GM12878 (cell line): ENCODE results near the gene IRF1. TPM values are rescaled to one million over a fixed set of nuclear protein-coding genes. Genes with fewer than 3 reads are reported as not detected.

Source experiments
- ATAC-seq: fragments of 200-7000 bp; cut with Tn5 transposase; 3 replicates; pipeline ENCODE4 v1.9.1; 2020; ENCODE audit warnings: mild to moderate bottlenecking, moderate library complexity
- BruUV-seq: library from RNA; stranded (reverse); fragments of 400-500 nt; replicated peaks from 2 replicates; lab custom pipeline; 2021; lab: Mats Ljungman, UMichigan
- CTCF ChIA-PET: fragments of 300-600 bp; sonication (Branson Sonifier 250); formaldehyde crosslinking; extraction: SDS; loops from one replicate; lab custom pipeline; 2021; ENCODE audit warnings: inconsistent platforms; lab: Yijun Ruan, JAX
- POLR2A ChIA-PET: fragments of 350-600 bp; formaldehyde crosslinking; extraction: SDS; loops from one replicate; lab custom pipeline; 2021; ENCODE audit warnings: inconsistent platforms; lab: Charles Lee
- RAD21 ChIA-PET: fragments of 300-600 bp; sonication (Branson Sonifier 250); formaldehyde crosslinking; loops from one replicate; lab custom pipeline; 2023; ENCODE audit warnings: antibody characterized with exemption; ENCODE audit not compliant: unreplicated experiment; lab: Charles Lee
- SMC1A ChIA-PET: fragments of 300-600 bp; sonication (Branson Sonifier 250); formaldehyde crosslinking; loops from one replicate; lab custom pipeline; 2023; ENCODE audit not compliant: unreplicated experiment, uncharacterized antibody; lab: Charles Lee
- DNase-seq: peaks from one replicate; pipeline ENCODE4 v3.0.0-alpha.2; 2011; ENCODE audit warnings: low read depth, low spot score
- FAIRE-seq: peaks from 3 replicates; lab custom pipeline; 2011; peaks lifted over from hg19 to GRCh38; lab: Jason Lieb, UNC
- H2AFZ ChIP-seq: 2 replicates; pipeline ENCODE4 v1.6.0; 2011; ENCODE audit warnings: low read depth, low read length, control low read depth; ENCODE audit not compliant: control insufficient read depth
- H3K27ac ChIP-seq: 2 replicates; pipeline ENCODE4 v1.5.1; 2011; ENCODE audit warnings: control low read depth; ENCODE audit not compliant: control insufficient read depth, insufficient read depth
- H3K27me3 ChIP-seq, 2 experiments: replicated peaks in 1 of 2; 2 replicates each; pipeline versions ENCODE4 v1.6.0 to v1.6.1; 2011; ENCODE audit warnings: low read length in 1 of 2; ENCODE audit not compliant: control insufficient read depth in 2 of 2, insufficient read depth in 2 of 2
- H3K36me3 ChIP-seq, 2 experiments: 2 replicates each; pipeline ENCODE4 v1.5.1; 2011; ENCODE audit warnings: low read length in 1 of 2; ENCODE audit not compliant: control insufficient read depth in 2 of 2, insufficient read depth in 2 of 2
- H3K4me1 ChIP-seq: 2 replicates; pipeline ENCODE4 v1.6.1; 2011; ENCODE audit warnings: mild to moderate bottlenecking, low read length, moderate library complexity, mixed read lengths; ENCODE audit not compliant: control insufficient read depth, insufficient read depth
- H3K4me2 ChIP-seq: 2 replicates; pipeline ENCODE4 v1.6.0; 2011; ENCODE audit warnings: control low read depth; ENCODE audit not compliant: control insufficient read depth, insufficient read depth
- H3K4me3 ChIP-seq: fragments of 200-600 bp; sonication (generic); 2 replicates; pipeline ENCODE4 v1.5.1; 2016
- H3K79me2 ChIP-seq: 2 replicates; pipeline ENCODE4 v1.6.0; 2011; ENCODE audit warnings: low read length; ENCODE audit not compliant: control insufficient read depth, insufficient read depth
- H3K9ac ChIP-seq: 2 replicates; pipeline ENCODE4 v1.8.0; 2011; ENCODE audit warnings: low read length, control low read depth, mixed read lengths; ENCODE audit not compliant: control insufficient read depth, insufficient read depth
- H3K9me3 ChIP-seq: replicated peaks from 3 replicates; pipeline ENCODE4 v1.5.1; 2011; ENCODE audit warnings: mild to moderate bottlenecking, low read length; ENCODE audit not compliant: control insufficient read depth, insufficient read depth
- H4K20me1 ChIP-seq: 2 replicates; pipeline ENCODE4 v1.6.0; 2011; ENCODE audit not compliant: control insufficient read depth, insufficient read depth
- BMI1 ChIP-seq: fragments of 450-650 bp; IDR thresholded peaks from 2 replicates; pipeline ENCODE4 v1.6.1; 2016; ENCODE audit warnings: mild to moderate bottlenecking, moderate library complexity, borderline replicate concordance
- CHD1 ChIP-seq: IDR thresholded peaks from 2 replicates; pipeline ENCODE4 v1.6.1; 2012; ENCODE audit warnings: low read depth, low read length, improper control_type of control experiment
- CHD4 ChIP-seq: fragments of 200-600 bp; sonication (generic); IDR thresholded peaks from 2 replicates; pipeline ENCODE4 v1.6.1; 2016; ENCODE audit warnings: mild to moderate bottlenecking
- ELK1 ChIP-seq: IDR thresholded peaks from 2 replicates; pipeline ENCODE4 v1.6.1; 2012; ENCODE audit warnings: low read depth, low read length, improper control_type of control experiment
- EZH2 ChIP-seq: IDR thresholded peaks from 2 replicates; pipeline ENCODE4 v1.6.1; 2012; ENCODE audit warnings: low read depth, mild to moderate bottlenecking, control low read depth, inconsistent platforms, low read length, borderline replicate concordance; ENCODE audit not compliant: control insufficient read depth
- HCFC1 ChIP-seq: fragments of 150-350 bp; IDR thresholded peaks from 2 replicates; pipeline ENCODE4 v1.6.1; 2014; ENCODE audit warnings: low read length
- IRF3 ChIP-seq: fragments of 450-650 bp; IDR thresholded peaks from 2 replicates; pipeline ENCODE4 v1.6.1; 2014; ENCODE audit warnings: mild to moderate bottlenecking
- LARP7 ChIP-seq: fragments of 450-650 bp; IDR thresholded peaks from 2 replicates; pipeline ENCODE4 v1.6.1; 2017; ENCODE audit warnings: mild to moderate bottlenecking
- MEF2B ChIP-seq: fragments of 450-650 bp; IDR thresholded peaks from 2 replicates; pipeline ENCODE4 v1.6.1; 2018; ENCODE audit warnings: mild to moderate bottlenecking, moderate library complexity; ENCODE audit not compliant: partially characterized antibody, poor library complexity, severe bottlenecking
- TARDBP ChIP-seq: IDR thresholded peaks from 2 replicates; pipeline ENCODE4 v1.6.1; 2016; ENCODE audit warnings: borderline replicate concordance
- ZBTB11 ChIP-seq: fragments of 450-650 bp; formaldehyde crosslinking; IDR thresholded peaks from 2 replicates; pipeline ENCODE4 v1.5.0; 2022; ENCODE audit warnings: mild to moderate bottlenecking, missing genetic modification characterization
- ZNF384 ChIP-seq: IDR thresholded peaks from 2 replicates; pipeline ENCODE4 v1.6.1; 2012; ENCODE audit warnings: low read depth, mild to moderate bottlenecking, low read length, improper control_type of control experiment, borderline replicate concordance
- WGBS: methylation state at CpG from one replicate; pipeline ENCODE4 v1.1.6; 2016; ENCODE audit warnings: low lambda C conversion rate; ENCODE audit not compliant: insufficient replicate concordance, insufficient coverage; ENCODE audit errors: missing lambda C conversion rate; 5-methylcytosine and 5-hydroxymethylcytosine counted together
- in situ Hi-C: fragments of 300-500 bp; cut with MboI; formaldehyde crosslinking; loops from 9 replicates; pipeline ENCODE4 v1.14.3; 2018; ENCODE audit warnings: mixed read lengths
- intact Hi-C: fragments of 100-400 bp; cut with micrococcal nuclease; formaldehyde crosslinking; loops from one replicate; pipeline ENCODE4 v1.14.2; 2022; ENCODE audit not compliant: unreplicated experiment
- polyA plus RNA-seq, 11 experiments: library from polyadenylated mRNA; depleted of rRNA in 4 of 11; unstranded in 6 of 11; stranded (reverse) in 5 of 11; fragments of >200 nt; fragmentation: Nextera tagmentation in 4 of 11; fragmentation: Illumina TruSeq in 1 of 11; extraction: Ambion mirVana in 4 of 11; extraction: Trizol in 1 of 11; gene quantifications; 1 replicate in 1 of 11; 2 replicates in 10 of 11; pipeline versions ENCODE4 v1.2.1 to v1.2.3, GENCODE V29; 2011 to 2016; ENCODE audit warnings: inconsistent platforms in 2 of 11, missing spikeins in 2 of 11, low read depth in 1 of 11
- total RNA-seq, 4 experiments: library from RNA; depleted of rRNA in 3 of 4; stranded (reverse); fragments of >200 nt in 3 of 4; fragmentation: Illumina TruSeq in 1 of 4; extraction: Trizol in 1 of 4; gene quantifications; 2 replicates each; pipeline versions ENCODE4 v1.2.1 to v1.2.3, GENCODE V29; 2013 to 2021

Gene IRF1
- total and polyA plus RNA-seq, 10 of the 15 experiments (the other 5 are each of a cell fraction or from before 2014, with no cell fraction given): 6.9 to 68.0 (median 49.6) TPM

DNA sequence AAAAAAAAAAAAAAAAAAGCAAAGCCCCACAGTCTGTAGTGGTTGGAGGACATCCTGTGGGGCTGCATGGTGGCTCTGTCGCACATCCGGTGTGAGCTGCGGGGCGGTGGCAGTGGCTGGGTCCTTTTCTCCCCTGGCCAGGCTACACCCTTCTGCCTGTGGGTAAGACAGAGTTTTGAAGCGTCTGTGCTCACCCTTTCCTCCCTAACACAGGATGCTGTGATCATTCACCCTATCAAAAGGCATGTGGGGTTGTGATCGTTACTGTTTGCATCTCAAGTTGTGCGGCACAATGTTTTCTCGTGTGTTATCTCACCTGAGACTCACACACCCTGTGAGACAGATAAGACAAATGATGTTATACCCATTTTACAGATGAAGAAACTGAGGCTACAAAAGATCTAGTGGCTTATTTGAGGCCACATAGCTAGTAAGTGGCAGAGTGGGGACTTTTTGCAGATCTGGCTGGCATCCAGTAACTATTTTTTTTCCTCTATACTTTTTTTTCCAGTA lies 17.5 kb downstream of the IRF1 start (continued):
- TF ChIP-seq ZBTB11: no peak
- TF ChIP-seq, all 136 proteins: peak for 7

- Histone ChIP-seq H3K4me1 (peaks cover 38% of the 10 kb centered on the region), H3K36me3 (peaks cover 0 to 6% of the 10 kb centered on the region in 2 experiments; a peak in 3 of 4 replicates), H3K9me3 (no peaks in the 10 kb centered on the region), H3K79me2 (no peaks in the 10 kb centered on the region; the same call in 1 of the 2 replicates), H4K20me1 (no peaks in the 10 kb centered on the region), H3K9ac (0 out of 2 replicates have a peak overlapping the region, but pooled peaks have one; percentile 5), H2AFZ (no peak overlapping the region), H3K4me3 (no peak overlapping the region), H3K4me2 (no peak overlapping the region; the same call in 1 of the 2 replicates), H3K27ac (peak overlapping the region; percentile 68; the same call in 1 of the 2 replicates), H3K27me3 (no peaks in the 10 kb centered on the region)
- DNase-seq (no peak), FAIRE-seq (no peak), ATAC-seq (no peak)
- ChIA-PET CTCF (interaction anchor here (1.0 to 12.8 kb wide), 6 partner anchors 17 to 86 kb away, joined by 3 to 139 read pairs (median 6); partner anchors contain the start of gene IRF1), SMC1A (interaction anchor here (1.5 to 15.9 kb wide), 7 partner anchors 9 to 85 kb away, joined by 4 to 300 read pairs (median 7); no protein-coding TSS in a partner anchor), RAD21 (interaction anchor here (0.5 to 2.7 kb wide), 5 partner anchors 10 to 86 kb away, joined by 3 to 6 read pairs (median 4); partner anchors contain the start of gene IRF1), POLR2A (interaction anchor here (2.0 to 16.7 kb wide), 3 partner anchors 8 to 17 kb away, joined by 4 to 178 read pairs (median 32); partner anchors contain the start of gene IRF1)
- intact Hi-C loops (no loop called here), in situ Hi-C loops (loop anchor here (5.0 kb wide), 1 partner anchor 50 kb away; no protein-coding TSS in a partner anchor)
- BruUV-seq: no TSS peak
- TF ChIP-seq CHD1: no peak
- TF ChIP-seq CHD4: no peak
- TF ChIP-seq HCFC1: no peak
- TF ChIP-seq BMI1: no peak
- TF ChIP-seq ZNF384: no peak
- no peak for TF ChIP-seq TARDBP
- no peak for TF ChIP-seq EZH2
- no peak for TF ChIP-seq LARP7
- TF ChIP-seq MEF2B: no peak
- no peak for TF ChIP-seq IRF3
- no peak for TF ChIP-seq ELK1
- 93% methylated on average over 8 of the region's 8 CpGs for WGBS
Observed at GRCh38 chr5:132472431-132472830, 18.1 kb downstream of the IRF1 start.
